GM18498 (cell line): ENCODE results near the gene IREB2.

Experiments
- ATAC-seq: cut with Tn5 transposase; IDR thresholded peaks from one replicate; pipeline ENCODE4 v1.9.1; 2021; ENCODE audit warnings: mild to moderate bottlenecking, moderate library complexity; ENCODE audit not compliant: unreplicated experiment

Gene IREB2

DNA sequence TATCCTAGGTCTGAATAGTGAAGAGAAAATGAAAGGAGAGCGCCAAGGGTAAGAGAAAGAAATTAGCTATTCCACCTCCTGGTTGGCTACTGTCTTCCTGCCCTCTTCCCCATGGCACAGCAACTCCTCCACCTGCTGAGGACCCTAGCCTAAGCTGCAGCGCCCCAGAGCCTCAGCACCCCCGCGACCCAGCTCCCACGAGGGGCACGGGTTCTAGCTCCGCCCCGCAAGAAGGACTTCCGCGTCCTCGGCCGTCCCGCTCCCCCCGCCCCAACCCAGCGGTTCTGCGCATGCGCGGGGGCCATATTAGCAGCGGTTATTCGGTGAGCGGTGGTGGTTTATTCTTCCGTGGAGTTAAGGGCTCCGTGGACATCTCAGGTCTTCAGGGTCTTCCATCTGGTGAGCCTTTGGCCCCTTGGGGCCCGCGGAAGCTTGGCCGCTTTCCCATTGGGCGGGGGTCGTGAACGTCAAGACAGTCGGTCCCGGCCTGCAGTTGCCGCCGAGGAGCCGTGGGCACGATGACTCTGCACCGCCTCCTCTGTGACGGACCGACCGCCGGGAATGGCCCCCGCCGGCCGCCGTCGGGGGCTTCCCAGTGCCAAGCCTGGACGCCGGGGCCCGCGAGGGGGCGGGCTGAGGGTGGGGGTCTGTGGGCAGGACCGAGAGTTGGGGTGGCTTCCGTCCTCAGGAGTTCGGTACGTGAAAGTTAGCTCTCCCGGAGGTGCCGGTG is 102.3 kb downstream of the IREB2 start, which contains the start of gene PSMA4:
Gene PSMA4 (plus strand): TSS at position 304 of the 730 bp plus-strand sequence. CDS start 1,484 bp downstream, outside the sequence.
- ATAC-seq = peak; percentile 79

DNA sequence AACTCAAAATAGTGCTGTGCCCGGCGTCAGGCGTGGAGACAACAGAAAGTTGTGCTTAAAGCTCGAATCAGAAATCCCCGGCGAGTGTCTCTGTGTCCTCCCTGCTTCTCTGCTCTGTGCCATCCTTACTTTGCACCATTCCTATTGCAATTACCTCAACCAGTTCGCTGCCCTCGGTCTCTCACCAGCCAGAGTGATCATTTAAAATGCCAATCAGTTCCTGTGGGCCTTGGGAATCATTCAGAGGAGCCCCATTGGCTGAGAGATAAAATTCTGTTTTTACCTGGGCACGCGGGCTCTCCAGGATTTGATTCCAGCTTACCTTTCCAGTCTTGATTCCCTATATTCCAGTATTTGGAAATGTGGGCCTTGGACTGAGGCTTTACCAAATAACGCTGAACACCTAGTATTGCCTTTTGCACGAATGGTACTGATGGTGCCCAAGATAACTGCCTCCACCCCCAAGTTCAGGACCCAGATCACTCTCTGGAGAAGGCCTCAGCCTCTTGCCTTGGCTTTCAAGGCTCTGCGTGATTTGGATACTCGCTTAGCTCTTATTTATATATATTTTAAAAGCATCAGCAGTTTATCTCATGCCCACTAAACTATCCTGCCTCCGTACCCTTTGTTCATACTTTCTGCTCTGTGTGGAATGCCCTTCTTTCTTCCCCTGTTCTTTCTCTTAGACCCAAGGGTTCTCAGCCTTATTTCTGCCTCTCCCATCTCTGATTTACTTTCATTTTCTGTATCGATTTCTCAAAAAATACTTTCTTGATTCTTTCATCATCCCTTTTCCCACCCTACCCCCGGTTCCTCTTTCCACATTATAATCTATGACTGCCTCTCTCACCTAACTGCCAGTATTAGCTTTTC is 103.1 kb downstream of the IREB2 start:
- ATAC-seq = no peak

DNA sequence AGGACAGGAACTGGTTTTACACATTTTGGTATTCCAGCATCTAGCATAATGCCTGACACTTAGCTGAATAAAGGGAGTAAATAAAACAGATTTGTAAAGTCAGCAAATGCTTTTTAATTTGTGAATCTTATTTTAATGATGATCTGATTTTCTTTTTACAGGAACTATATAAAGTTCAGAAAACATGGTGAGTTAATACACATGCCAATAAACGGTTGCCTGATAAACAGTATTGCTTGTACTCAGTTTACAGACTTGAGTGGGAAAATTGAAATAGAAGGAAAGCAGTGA is 103.7 kb downstream of the IREB2 start:
- no peak for ATAC-seq

DNA sequence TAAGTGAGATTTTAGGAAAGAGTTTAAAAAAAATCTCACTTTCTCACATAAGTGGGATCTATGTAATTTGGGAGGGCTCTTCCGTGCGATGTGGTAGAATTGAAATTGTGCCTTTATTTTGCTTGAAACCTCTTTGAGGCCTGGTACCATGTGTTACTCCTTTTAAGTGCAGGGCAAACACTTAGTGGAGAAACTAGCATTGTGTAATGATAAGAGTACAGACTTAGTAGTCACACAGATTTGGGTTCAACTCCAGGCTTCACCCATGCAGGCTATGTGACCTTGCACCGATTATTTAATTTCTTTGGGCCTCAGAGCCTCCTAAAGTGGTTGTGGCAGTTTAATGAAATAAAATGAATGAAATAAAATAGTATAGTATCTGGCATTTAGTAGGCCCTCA is 104.6 kb downstream of the IREB2 start:
- no peak for ATAC-seq

DNA sequence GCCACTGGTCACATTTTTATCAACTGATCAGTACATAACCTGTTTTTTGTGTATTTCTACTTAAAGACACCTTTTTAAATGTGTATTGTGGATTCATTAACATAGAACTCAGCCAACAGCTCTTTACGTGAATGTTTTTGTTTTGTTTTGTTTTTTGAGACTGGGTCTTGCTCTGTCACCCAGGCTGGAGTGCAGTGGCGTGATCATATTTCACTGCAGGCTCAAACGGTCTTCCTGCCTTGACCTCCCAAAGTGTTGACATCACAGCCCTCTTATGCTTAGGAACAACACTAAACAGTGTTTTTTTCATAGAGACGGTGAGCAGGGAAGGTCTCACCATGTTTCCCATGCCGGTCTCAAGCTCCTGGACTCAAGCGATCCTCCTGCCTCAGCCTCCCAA is 112.2 kb downstream of the IREB2 start:
- no peak for ATAC-seq

DNA sequence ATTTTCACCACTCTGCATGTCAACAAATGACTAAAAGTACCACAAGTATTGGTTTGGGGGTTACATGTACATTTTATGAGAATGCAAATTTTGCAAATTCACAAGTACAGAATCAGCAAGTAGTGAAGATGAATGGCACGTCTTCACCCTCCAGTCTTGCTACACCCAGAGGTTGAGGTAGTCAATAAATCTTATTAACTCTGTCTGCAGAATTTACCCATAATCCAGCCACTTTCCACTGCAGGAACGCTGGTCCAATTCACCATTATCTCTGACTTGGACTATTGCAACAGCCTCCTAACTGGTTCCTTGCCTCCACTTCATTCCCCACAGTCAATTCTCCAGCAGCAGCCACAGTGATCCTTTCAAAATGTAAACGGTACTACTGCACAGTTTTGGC is 112.8 kb downstream of the IREB2 start:
- ATAC-seq = no peak
